GM19455 (cell line): ENCODE measurements around the gene NLRP3.
"Not testable (repeated sequence)": the region's sequence is repeated elsewhere in the genome, so short reads cannot be mapped to it uniquely, and the experiment has no call there.

Source experiments
- ATAC-seq: cut with Tn5 transposase; IDR thresholded peaks from one replicate; pipeline ENCODE4 v1.9.1; 2021; ENCODE audit not compliant: unreplicated experiment

Gene NLRP3

DNA sequence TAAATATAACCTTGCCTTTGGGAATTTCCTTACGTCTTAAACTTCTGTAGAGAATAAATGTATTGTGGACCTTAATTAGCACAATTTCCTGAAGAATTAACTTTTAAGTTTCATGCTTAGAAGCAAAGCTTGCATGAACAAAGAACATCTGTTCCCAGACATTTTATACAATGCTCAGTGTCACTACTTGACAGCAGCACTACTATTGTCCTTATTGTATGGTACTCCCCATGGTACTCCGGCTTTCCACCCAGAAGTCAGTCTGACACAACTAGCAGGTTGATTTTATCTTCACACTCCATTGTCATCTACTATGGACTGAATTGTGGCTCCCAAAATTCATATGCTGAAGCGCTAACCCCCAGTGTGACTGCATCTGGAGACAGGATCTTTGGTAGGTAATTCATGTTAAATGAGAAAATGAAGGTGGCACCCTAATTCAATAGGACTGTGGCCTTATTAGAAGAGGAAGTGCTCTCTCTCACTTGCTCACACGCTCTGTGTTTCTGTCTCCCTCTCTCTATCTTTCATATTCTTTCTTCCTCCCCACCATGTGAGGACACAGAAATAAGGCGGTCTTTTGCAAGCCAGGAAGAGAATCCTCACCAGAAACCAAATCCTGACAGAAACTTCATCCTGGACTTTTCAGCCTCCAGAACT is 52.6 kb downstream of the NLRP3 start:
- ATAC-seq = no peak

DNA sequence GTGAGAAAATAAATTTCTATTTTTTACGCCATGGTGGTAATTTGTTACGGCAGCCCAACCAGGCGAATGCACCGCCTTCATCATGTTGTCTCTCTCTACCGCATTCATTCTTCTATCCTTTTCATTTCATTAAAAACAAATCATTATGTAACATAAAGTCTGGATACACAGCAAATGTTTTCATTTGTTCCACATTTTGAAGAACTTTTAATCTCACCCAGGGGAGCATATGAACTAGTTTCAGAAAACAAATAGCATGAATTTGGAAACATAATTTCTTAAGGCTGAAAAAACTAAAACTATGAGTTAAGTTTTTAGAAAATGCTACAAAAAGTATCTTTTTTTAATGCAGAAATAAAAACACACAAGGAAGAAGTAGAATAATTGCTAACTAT is 53.2 kb downstream of the NLRP3 start:
- ATAC-seq = no peak

DNA sequence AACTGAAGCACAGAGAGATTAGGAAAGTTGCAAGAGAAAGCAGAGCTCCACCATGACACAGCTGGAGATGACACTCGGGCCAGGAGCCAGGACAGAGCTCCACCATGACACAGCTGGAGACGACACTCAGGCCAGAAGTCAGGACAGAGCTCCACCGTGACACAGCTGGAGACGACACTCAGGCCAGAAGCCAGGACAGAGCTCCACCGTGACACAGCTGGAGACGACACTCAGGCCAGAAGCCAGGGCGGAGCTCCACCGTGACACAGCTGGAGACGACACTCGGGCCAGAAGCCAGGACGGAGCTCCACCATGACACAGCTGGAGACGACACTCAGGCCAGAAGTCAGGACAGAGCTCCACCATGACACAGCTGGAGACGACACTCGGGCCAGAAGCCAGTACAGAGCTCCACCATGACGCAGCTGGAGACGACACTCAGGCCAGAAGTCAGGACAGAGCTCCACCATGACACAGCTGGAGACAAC is 55.0 kb downstream of the NLRP3 start:
- ATAC-seq = not testable (repeated sequence)

DNA sequence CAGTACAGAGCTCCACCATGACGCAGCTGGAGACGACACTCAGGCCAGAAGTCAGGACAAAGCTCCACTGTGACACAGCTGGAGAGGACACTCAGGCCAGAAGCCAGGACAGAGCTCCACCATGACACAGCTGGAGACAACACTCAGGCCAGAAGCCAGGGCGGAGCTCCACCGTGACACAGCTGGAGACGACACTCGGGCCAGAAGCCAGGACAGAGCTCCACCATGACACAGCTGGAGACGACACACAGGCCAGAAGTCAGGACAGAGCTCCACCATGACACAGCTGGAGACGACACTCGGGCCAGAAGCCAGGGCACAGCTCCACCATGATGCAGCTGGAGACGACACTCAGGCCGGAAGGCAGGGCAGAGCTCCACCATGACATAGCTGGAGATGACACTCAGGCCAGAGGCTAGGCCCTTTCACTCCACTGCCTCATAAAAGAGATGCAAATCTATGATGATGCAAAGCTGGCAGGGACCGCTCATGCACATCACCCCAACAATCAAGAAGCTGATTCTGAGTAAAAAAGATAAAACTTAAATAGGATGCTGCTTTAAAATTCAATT is 55.6 kb downstream of the NLRP3 start:
- no peak for ATAC-seq

DNA sequence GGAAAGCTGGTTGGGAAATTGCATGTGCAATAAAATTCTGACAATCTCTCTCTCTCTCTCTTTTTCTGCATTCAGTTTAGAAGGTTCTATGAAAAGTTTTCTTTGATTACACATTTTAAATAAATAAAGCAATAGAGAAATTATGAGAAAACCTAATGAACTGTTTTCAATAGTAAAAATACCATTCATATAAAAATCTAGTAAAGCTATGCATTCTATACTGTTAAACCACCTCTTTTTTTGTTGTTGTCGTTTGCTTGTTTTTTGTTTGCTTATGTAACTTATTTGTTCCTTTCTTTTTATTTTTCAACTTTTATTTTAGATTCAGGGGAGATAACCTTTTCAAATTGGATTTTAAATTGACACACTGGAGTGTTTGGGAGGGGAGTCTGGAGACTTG is 56.1 kb downstream of the NLRP3 start:
- ATAC-seq = no peak

DNA sequence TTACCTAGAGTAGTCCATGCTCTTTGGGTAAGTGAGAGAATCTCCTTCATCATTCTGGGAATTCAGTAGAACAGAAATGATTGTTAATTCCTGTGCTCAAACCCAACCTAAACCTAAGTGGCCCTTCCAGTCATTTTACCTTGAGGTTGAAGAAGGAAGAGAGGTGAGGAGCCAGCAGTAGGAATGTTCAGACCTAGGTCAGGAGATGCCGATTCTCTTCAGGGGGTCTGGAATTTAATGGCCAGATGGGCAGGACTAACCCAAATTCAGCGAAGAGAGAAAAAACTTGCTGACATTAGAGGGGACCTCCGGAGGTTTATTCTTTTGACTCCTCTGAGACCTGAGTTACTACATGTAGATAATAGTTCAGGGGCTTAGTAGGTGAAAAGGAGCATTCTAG is 58.4 kb downstream of the NLRP3 start:
- no peak for ATAC-seq

DNA sequence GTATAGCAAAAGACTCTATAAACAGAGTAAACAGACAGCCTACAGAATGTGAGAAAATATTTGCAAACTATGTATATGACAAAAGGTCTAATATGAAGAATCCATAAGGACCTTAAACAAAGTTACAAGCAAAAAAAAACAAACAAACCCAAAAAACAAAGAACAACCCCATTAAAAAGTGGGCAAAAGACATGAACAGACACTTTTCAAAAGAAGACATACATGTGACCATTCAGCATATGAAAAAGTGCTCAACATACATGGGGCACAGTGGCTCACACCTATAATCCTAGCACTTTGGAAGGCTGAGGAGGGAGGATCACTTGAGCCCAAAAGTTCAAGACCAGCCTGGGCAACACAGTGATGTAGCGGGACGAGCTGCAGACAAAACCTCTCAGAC is 59.8 kb downstream of the NLRP3 start:
- ATAC-seq = peak; percentile 21

DNA sequence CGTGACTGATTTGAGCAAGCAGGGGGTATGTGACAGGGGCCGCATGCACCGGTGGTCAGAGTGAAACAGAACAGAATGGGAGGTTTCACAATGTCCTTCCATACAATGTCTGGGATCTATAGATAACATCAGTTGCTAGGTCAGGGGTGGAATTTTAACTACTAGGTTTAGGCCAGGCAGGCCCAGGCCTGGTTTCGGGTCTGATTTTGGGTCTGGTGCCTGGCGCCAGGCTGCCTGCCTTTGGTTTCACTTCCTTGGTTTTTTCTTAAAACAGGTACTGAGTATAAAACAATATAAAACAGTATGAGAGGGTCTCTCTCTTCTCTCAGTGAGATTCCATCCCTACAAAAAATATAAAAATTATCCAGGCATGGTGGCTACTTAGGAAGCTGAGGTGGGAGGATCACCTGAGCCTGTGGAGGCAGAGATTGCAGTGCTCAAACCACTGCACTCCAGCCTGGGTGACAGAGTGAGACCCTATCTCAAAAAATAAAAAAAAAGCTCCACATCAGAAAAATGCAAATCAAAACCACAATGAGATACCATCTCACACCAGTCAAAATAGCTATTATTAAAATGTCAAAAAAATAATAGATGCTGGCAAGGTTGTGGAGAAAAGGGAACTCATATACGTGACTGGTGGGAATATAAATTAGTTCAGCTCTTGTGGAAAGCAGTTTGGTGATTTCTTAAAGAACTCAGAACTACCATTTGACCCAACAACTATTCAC is 60.5 kb downstream of the NLRP3 start:
- peak; percentile 51 for ATAC-seq

DNA sequence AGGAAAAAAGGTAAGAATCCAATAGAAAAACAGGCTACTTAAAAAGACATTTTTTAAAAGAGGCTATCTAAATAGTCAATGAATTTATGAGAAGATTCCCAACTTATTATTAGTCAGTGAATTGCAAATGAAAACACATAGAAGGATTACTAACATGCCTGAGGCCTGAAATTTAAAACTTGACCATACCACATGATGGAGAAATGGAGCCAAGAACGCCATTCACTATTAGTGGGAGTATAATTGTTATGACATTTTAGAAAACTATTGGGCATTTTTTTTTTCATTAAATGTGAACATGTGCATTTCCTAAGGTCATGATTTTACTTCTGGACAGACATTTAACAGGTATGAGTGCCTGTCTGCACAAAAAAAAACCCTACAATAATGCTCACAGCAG is 66.8 kb downstream of the NLRP3 start:
- no peak for ATAC-seq

DNA sequence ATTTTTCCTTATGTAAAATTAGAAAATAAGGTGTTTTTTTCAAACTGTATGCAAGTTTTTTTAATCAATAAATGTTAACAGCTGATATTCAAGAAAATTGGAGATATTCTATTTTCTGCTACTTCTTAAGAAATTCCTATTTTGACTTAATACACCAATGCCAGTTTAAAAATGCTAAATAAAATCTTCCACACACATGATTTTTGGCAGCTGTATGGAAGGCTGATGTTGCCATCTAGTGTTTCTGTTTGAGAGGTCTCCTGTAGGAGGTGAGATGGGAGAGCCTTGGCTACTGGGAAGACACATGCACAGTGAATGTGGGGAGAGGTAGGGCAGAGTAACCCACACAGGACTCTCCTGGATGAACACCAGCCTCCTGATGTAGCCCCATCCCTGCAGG is 71.1 kb downstream of the NLRP3 start:
- ATAC-seq = peak; percentile 78

DNA sequence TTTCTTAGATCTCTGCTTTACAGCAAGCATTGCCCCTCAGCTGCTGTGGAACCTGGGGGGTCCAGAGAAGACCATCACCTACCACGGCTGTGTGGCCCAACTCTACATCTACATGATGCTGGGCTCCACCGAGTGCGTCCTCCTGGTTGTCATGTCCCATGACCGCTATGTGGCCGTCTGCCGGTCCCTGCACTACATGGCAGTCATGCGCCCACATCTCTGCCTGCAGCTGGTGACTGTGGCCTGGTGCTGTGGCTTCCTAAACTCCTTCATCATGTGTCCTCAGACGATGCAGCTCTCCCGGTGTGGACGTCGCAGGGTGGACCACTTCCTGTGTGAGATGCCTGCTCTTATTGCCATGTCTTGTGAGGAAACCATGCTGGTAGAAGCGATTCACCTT is 75.4 kb downstream of the NLRP3 start:
- ATAC-seq = no peak

DNA sequence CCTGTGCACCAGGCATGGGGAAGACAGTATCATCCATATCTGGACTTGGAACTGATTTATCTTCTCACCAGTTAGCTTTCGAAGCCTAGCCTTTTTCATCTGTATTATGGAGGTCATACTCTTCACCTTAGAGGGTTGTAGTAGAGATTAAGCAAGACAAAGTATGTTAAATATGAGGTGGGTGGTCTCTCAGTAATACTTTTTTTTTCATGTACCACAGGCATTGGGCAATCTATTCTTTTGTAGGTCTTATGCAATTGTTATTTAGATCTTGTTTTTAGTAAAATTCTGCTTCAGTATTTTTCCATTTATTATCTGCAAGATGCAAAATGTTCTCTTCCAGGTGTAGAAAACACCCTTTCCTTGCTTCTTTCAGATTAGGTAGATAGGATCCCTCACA is 77.1 kb downstream of the NLRP3 start:
- no peak for ATAC-seq

DNA sequence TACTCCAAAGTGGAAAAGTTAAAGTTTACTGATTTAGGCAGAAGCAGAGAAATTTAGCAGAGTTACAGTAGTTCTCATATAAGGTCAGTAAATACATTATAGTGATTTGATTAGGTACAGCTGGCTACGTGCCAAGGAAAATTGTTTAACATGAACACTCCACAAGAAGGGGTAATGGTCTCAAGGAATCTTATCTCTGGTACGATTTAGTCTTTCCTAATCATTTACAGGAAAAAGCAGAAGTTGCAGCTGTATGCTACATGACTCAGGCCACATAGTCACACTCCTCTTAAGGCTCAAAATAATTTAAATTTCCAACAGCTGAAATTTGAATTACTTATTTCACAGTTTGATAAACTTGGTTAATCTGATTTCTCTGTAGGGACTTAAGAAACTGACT is 78.8 kb downstream of the NLRP3 start:
- no peak for ATAC-seq

DNA sequence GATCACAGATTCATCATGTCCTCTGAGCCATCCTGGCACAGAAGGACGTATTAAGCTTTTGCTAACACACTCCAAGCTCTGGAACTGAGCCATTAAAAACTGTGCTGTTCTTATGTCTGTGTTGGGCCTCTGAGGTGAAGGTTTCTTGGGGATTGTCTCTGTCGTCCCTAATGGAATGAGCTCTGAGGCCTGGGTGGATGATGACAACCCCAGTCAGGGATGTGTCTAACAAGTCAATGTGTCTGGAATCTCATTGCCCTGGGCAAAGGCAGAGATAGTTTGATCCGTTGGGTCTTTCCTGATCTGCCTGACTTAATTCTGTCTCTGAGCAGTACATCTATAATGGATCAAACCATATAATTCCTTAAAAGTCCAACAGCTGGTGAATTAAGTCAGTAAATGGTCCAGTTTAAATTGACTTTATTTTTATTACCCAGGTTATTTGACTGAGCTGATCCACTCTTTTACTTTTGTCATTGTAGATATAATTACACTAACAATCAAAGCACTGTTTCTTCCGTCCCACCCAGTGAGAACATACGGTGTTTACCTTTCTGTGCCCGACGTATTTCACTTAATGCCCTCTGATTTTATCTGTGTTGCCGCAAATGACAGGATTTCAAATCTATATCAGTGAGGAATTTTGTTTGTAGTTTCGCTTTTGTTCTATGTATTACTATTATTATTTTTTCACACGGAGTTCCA is 80.8 kb downstream of the NLRP3 start:
- no peak for ATAC-seq
